Bone marrow (tissue), 2 donors: ENCODE results near the gene NMS.

Source experiments
- DNase-seq, 2 donors: peaks; one replicate each; lab custom pipeline; 2025; lab: John Stamatoyannopoulos, UW

The NMS gene

GRCh38 chr2:100485396-100485795, 15.1 kb downstream of the NMS start:
- no peak for DNase-seq

GRCh38 chr2:100494712-100495111, 24.4 kb downstream of the NMS start:
- DNase-seq = no peak

GRCh38 chr2:100502782-100503181, 32.5 kb downstream of the NMS start:
- no peak for DNase-seq

- DNase-seq = no peak
Observed at GRCh38 chr2:100504542-100504941, 34.3 kb downstream of the NMS start.

- DNase-seq = no peak
Observed at GRCh38 chr2:100509066-100509465, 38.8 kb downstream of the NMS start.

GRCh38 chr2:100513650-100514049, 43.4 kb downstream of the NMS start:
- DNase-seq = peak in 1 of 2 donors; percentile 41

GRCh38 chr2:100517556-100517955, 47.3 kb downstream of the NMS start:
- DNase-seq = no peak

- DNase-seq = no peak
Observed at GRCh38 chr2:100518801-100519200, 48.5 kb downstream of the NMS start.

- no peak for DNase-seq
Observed at GRCh38 chr2:100520224-100520623, 49.9 kb downstream of the NMS start.

- DNase-seq = no peak
Observed at GRCh38 chr2:100522430-100522829, 52.1 kb downstream of the NMS start.

- DNase-seq = no peak
Observed at GRCh38 chr2:100524331-100524730, 54.0 kb downstream of the NMS start.

- DNase-seq = no peak
Observed at GRCh38 chr2:100526868-100527267, 56.6 kb downstream of the NMS start.

GRCh38 chr2:100527440-100528015, 57.2 kb downstream of the NMS start:
- no peak for DNase-seq

GRCh38 chr2:100529176-100529575, 58.9 kb downstream of the NMS start:
- no peak for DNase-seq

- no peak for DNase-seq
Observed at GRCh38 chr2:100529900-100530299, 59.6 kb downstream of the NMS start.
